ENCODE data around the gene FKBP3. TPM values are rescaled to one million over a fixed set of nuclear protein-coding genes. Genes with fewer than 3 reads are reported as not detected.

FKBP3 gene
- total and polyA plus RNA-seq, 2 of the 13 experiments (the other 11 are each of a cell fraction or from before 2014, with no cell fraction given) = 57.0 to 87.6 TPM

- TF ChIP-seq ZNF772 (CRISPR knock-in tag; IDR thresholded peaks at IDR 0.05) (0 out of 2 replicates have a peak, but pooled peaks have one; percentile 33), SRF (IDR thresholded peaks at IDR 0.05; ENCODE audit: low read depth, low read length) (peak; percentile 37; the same call in 1 of the 2 replicates), RNF2 (conservative IDR thresholded peaks at IDR 0.05; ENCODE audit: low read depth) (no peak), PITX1 (CRISPR knock-in tag; IDR thresholded peaks at IDR 0.05) (peak; percentile 44; the same call in 1 of the 2 replicates), ZNF878 (CRISPR knock-in tag; IDR thresholded peaks at IDR 0.05) (peak; percentile 81), ZNF879 (CRISPR knock-in tag; IDR thresholded peaks at IDR 0.05) (no peak), USF2 (IDR thresholded peaks at IDR 0.05; ENCODE audit: low read depth, low read length) (no peak), USF2 (CRISPR knock-in tag; IDR thresholded peaks at IDR 0.05; ENCODE audit: borderline replicate concordance) (no peak), ZNF616 (CRISPR knock-in tag; IDR thresholded peaks at IDR 0.05; ENCODE audit: low read depth) (no peak), ESRRA (CRISPR knock-in tag; IDR thresholded peaks at IDR 0.05; ENCODE audit: low read depth) (no peak), HNF4A (CRISPR knock-in tag; IDR thresholded peaks at IDR 0.05) (no peak), HIC2 (CRISPR knock-in tag; IDR thresholded peaks at IDR 0.05; ENCODE audit: low read depth) (no peak), KLF15 (CRISPR knock-in tag; IDR thresholded peaks at IDR 0.05; ENCODE audit: borderline replicate concordance) (no peak), ZNF670 (CRISPR knock-in tag; IDR thresholded peaks at IDR 0.05; ENCODE audit: borderline replicate concordance) (no peak; the same call in 1 of the 2 replicates)
- TF ChIP-seq, protein P1, sequence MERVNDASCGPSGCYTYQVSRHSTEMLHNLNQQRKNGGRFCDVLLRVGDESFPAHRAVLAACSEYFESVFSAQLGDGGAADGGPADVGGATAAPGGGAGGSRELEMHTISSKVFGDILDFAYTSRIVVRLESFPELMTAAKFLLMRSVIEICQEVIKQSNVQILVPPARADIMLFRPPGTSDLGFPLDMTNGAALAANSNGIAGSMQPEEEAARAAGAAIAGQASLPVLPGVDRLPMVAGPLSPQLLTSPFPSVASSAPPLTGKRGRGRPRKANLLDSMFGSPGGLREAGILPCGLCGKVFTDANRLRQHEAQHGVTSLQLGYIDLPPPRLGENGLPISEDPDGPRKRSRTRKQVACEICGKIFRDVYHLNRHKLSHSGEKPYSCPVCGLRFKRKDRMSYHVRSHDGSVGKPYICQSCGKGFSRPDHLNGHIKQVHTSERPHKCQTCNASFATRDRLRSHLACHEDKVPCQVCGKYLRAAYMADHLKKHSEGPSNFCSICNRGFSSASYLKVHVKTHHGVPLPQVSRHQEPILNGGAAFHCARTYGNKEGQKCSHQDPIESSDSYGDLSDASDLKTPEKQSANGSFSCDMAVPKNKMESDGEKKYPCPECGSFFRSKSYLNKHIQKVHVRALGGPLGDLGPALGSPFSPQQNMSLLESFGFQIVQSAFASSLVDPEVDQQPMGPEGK (CRISPR knock-in tag; IDR thresholded peaks at IDR 0.05) = no peak
- TF ChIP-seq, protein P2, sequence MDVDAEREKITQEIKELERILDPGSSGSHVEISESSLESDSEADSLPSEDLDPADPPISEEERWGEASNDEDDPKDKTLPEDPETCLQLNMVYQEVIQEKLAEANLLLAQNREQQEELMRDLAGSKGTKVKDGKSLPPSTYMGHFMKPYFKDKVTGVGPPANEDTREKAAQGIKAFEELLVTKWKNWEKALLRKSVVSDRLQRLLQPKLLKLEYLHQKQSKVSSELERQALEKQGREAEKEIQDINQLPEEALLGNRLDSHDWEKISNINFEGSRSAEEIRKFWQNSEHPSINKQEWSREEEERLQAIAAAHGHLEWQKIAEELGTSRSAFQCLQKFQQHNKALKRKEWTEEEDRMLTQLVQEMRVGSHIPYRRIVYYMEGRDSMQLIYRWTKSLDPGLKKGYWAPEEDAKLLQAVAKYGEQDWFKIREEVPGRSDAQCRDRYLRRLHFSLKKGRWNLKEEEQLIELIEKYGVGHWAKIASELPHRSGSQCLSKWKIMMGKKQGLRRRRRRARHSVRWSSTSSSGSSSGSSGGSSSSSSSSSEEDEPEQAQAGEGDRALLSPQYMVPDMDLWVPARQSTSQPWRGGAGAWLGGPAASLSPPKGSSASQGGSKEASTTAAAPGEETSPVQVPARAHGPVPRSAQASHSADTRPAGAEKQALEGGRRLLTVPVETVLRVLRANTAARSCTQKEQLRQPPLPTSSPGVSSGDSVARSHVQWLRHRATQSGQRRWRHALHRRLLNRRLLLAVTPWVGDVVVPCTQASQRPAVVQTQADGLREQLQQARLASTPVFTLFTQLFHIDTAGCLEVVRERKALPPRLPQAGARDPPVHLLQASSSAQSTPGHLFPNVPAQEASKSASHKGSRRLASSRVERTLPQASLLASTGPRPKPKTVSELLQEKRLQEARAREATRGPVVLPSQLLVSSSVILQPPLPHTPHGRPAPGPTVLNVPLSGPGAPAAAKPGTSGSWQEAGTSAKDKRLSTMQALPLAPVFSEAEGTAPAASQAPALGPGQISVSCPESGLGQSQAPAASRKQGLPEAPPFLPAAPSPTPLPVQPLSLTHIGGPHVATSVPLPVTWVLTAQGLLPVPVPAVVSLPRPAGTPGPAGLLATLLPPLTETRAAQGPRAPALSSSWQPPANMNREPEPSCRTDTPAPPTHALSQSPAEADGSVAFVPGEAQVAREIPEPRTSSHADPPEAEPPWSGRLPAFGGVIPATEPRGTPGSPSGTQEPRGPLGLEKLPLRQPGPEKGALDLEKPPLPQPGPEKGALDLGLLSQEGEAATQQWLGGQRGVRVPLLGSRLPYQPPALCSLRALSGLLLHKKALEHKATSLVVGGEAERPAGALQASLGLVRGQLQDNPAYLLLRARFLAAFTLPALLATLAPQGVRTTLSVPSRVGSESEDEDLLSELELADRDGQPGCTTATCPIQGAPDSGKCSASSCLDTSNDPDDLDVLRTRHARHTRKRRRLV (CRISPR knock-in tag; IDR thresholded peaks at IDR 0.05) = no peak
Measured at GRCh38 chr14:45135659-45136395, 1.5 kb upstream of the FKBP3 start, which contains the start of gene FANCM (continued).
